ENCODE measurements around the gene GARIN5B. TPM values are rescaled to one million over a fixed set of nuclear protein-coding genes. Genes with fewer than 3 reads are reported as not detected.

GARIN5B gene
- total RNA-seq, 1 experiment from 2014 or later = not detected

DNA sequence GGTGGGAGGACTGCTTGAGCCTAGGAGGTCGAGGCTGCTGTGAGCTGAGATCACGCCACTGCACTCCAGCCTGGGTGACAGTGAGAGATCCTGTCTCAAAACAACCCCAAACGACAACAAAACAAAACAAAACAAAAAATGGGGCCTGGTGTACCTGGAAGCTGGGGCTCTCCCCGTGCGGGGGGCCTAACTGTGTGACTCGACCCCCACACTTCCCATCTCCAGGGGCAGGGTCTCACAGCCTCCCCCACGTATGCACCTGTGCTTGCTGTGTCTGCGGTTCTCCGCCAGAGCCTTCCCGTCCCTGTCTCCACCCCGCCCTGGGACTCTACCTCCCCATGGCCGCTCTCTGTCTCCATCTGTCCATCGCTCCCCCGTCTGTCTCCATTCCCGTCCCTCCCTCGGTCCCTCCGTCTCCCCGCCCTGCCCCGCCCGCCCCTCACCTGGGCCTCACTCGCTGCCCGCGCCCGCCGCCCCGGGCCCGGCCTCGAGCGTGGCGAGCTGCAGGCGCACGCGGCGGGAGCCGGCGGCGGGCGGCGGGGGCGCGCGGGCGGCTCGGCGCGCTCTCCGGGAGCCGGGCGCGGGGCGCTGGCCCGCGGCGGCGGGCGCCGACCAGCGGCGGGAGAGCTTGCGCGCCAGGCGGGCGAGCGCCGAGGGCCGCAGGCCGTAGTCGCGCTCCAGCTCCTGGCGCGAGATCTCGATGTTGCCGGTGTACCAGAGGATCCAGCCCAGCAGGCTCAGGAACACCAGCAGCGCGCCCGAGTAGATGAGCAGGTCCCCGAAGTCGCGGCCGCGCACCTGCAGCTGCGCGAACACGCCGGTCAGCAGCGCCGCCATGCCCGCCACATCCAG is 20.4 kb upstream of the GARIN5B start:
- Histone ChIP-seq H3K27me3 (no peaks in the 10 kb centered on the region), H3K9me3 (replicated peaks) (no peaks in the 10 kb centered on the region), H3K36me3 (peaks cover 23% of the 10 kb centered on the region), H3K4me3 (no peak overlapping the region), H3K4me1 (peaks cover 29% of the 10 kb centered on the region), H3K27ac (no peak overlapping the region)
- no peak for DNase-seq

DNA sequence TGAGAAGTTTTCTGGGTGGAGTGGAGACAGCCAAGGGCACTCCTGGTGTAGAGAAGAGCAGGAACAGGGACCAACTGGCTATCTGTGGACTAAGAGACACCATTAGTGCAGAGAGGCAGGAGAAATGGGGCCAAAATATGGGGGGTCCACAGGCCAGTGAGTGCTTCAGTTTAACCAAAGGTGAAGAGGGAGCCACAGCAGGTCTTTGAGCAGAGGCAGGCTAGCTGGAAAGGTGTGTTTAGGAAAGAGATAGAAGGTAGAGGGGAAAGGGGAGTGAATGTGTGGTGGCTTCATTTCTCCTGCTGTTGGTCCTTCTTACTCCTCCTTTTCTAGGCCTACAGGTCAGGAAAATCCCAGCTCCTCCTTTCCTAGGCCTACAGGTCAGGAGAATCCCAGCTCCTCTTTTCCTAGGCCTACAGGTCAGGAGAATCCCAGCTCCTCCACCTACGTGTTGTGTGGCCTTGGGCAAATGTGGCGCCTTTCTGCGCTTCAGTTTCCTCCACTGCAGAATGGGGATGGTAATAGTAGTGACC is 19.5 kb upstream of the GARIN5B start:
- Histone ChIP-seq H3K27me3 (no peaks in the 10 kb centered on the region), H3K9me3 (replicated peaks) (no peaks in the 10 kb centered on the region), H3K27ac (no peak overlapping the region), H3K4me3 (no peak overlapping the region), H3K36me3 (peaks cover 14% of the 10 kb centered on the region), H3K4me1 (peaks cover 26% of the 10 kb centered on the region)
- DNase-seq = no peak

DNA sequence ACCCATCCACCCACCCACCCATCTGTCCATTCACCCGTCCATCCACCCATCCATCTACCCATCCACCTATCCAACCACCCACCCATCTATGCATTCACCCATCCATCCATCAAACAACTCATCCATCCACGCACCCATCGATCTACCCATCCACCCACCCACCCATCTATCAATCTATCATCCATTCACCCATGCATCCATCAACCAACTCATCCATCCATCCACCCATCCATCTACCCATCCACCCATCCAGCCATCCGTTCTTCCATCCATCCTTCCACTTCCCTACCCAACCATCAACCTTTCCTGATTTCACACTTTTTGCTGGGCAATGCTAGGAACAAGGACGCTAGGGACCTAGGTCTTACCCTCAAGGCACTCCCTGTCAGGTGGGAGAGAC is 19.0 kb upstream of the GARIN5B start:
- Histone ChIP-seq H3K36me3 (peaks cover 8% of the 10 kb centered on the region), H3K4me3 (no peak overlapping the region), H3K27me3 (no peaks in the 10 kb centered on the region), H3K9me3 (replicated peaks) (no peaks in the 10 kb centered on the region), H3K27ac (no peak overlapping the region), H3K4me1 (peaks cover 23% of the 10 kb centered on the region)
- DNase-seq = no peak

DNA sequence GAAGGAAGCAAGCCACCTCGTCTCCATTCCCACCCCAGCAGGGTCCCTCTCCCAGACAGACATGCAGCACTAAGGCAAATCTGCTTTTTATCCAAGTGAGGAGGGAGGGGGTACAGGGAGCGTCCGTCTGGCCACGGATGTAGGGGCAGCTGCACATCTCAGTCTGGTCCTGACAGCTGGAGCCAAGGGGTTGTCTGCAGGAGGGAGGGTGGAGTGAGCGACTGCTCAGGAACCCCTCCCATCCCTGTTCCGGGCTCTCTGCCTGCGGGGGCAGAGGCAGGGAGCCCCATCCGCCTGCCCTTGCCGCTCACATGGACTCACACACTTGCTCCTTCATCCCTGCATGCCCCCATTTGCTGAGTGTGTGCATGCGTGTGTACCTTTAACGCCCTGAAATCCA is 16.1 kb upstream of the GARIN5B start:
- Histone ChIP-seq H3K4me1 (peaks cover 37% of the 10 kb centered on the region), H3K27ac (peak overlapping the region; percentile 76), H3K27me3 (no peaks in the 10 kb centered on the region), H3K4me3 (peak overlapping the region; percentile 11; the same call in 1 of the 2 replicates), H3K36me3 (no peaks in the 10 kb centered on the region), H3K9me3 (replicated peaks) (no peaks in the 10 kb centered on the region)
- peak; percentile 98 for DNase-seq

DNA sequence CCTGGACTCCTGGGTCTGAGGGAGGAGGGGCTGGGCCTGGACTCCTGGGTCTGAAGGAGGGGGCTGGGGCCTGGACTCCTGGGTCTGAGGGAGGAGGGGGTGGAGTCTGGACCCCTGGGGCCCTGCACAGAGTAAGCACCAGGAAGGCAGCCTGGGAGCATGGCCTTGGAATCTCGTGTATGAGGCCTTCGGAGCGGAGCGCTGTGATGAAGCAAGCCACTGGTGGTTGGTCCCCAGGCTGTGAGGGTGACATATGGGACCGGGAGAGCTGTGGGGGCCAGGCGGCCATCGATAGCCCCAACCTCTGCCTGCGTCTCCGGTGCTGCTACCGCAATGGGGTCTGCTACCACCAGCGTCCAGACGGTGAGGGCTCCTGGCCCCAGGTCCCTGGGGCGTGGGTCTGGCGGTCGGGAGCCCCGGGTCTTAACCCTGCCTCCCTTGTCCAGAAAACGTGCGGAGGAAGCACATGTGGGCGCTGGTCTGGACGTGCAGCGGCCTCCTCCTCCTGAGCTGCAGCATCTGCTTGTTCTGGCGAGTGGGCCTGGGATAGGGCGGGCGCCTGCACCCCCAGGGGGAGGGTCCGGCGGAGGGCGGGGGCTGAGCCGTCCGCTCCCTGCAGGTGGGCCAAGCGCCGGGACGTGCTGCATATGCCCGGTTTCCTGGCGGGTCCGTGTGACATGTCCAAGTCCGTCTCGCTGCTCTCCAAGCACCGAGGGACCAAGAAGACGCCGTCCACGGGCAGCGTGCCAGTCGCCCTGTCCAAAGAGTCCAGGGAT is 14.5 kb upstream of the GARIN5B start:
- DNase-seq = peak; percentile 55 to 58
- peak overlapping the region; percentile 66 for H3K27ac ChIP-seq
- H3K9me3 ChIP-seq (replicated peaks) = no peaks in the 10 kb centered on the region
- H3K4me1 ChIP-seq = peaks cover 48% of the 10 kb centered on the region
- no peaks in the 10 kb centered on the region for H3K36me3 ChIP-seq
- H3K27me3 ChIP-seq = no peaks in the 10 kb centered on the region
- H3K4me3 ChIP-seq = peak overlapping the region; percentile 61

DNA sequence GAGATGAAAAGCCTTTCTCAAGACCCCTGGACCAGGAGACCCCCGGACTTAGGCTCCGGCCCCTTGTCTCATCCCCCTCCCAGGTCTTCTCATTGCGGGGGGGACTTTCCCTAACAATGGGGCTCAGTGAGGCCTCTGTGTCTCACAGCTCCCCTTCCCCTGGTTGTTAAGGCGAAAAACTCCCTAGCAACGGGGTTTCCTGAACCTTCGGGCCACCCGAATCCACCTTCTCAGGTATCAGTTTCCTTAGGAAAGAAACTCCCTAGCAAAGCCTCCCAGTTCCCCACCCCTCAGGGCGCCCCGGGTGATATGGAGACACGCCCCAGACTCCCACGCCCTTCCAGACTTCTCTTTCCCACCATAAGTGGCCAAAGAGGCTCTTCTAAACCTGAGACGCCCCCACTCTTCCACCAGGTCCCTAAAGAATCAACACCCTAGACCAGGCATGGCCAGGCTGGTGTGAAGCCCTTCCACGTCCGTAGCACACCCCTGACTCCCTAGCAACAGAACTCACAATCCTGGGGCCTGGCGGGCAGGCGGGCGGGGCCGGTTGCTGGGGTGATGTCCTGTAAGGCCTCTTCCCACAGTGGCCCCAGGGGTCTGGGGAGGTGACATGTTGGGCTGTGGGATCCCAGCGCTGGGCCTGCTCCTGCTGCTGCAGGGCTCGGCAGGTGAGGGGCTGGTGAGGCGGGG is 13.3 kb upstream of the GARIN5B start, which contains the start of gene TMEM190:
TMEM190 (plus strand) TSS at position 586 of the 693 bp plus-strand sequence; CDS start at position 614, 28 bp downstream.
- Histone ChIP-seq H3K27me3 (no peaks in the 10 kb centered on the region), H3K4me3 (peak within 1 kb of the TSS; percentile 61), H3K27ac (peak within 1 kb of the TSS; percentile 66), H3K4me1 (peaks cover 58% of the 10 kb centered on the region), H3K9me3 (replicated peaks) (no peaks in the 10 kb centered on the region), H3K36me3 (no peaks in the 10 kb centered on the region)
- no peak for DNase-seq

DNA sequence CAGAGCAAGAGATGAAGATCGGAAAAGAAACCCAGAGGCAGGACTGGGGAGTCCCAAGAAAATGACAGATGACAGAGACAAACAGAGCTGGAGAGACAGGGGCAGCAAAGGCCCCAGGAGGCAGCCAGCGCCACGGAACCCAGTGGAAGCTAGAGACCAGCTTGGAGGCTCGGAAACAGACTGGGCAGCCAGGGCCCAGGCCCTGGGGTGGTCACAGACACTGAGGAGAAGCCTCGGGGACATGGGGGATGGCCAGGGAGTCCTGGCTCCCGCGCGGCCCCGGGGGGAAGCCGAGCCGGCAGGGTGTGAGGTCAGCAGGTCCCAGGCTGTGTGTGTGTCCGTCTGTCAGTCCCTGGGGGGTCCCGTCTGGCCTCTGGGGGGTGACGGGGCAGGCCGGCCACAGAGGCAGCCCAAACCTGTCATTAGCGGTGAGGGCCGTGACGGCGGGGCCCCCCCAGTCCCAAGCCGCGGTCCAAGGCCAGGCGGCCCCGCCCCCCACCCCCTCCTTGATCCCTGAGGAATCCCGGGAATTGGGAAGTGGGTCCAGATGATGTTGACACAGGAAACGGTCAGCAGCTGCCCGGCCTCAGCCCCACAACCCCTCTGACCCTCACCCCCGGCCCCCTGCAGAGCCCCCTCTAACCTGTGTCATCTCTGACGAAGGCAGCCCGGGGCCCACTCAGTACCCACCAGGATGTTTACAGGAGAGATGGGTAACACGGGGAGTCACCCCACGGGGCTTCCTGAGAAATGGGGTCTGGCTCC is 11.1 kb upstream of the GARIN5B start:
- Histone ChIP-seq H3K9me3 (replicated peaks) (no peaks in the 10 kb centered on the region), H3K4me1 (peaks cover 57% of the 10 kb centered on the region), H3K27me3 (no peaks in the 10 kb centered on the region), H3K36me3 (no peaks in the 10 kb centered on the region), H3K4me3 (peak overlapping the region; percentile 36), H3K27ac (peak overlapping the region; percentile 83)
- DNase-seq = peak; percentile 70 to 82

DNA sequence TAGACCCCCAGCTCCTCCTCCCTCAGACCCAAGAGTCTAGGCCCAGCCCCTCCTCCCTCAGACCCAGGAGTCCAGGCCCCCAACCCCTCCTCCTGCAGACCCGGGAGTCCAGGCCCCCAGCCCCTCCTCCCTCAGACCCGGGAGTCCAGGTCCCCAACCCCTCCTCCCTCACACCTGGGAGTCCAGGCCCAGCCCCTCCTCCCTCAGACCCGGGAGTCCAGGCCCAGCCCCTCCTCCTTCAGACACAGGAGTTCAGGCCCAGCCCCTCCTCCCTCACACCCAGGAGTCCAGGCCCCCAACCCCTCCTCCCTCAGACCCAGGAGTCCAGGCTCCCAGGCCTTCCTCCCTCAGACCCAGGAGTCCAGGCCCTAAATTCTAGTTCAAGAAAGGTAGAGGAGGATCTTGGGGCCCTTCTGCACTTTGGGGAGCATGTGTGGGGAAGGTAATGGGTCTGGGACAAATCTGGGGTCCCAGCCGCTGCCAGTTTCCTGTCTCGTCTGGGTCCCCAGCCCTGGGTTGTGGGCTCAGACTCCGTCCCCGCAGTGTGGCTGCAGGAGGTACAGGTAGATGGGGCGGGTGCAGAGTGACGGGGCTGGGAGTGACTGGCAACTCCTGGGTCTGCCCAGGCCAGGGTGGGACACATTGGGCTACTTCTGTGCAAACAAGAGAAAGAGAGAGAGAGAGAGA is 10.4 kb upstream of the GARIN5B start:
- H3K4me3 ChIP-seq = peak overlapping the region; percentile 36; the same call in 1 of the 2 replicates
- peak overlapping the region; percentile 83 for H3K27ac ChIP-seq
- H3K9me3 ChIP-seq (replicated peaks) = no peaks in the 10 kb centered on the region
- H3K27me3 ChIP-seq = no peaks in the 10 kb centered on the region
- H3K36me3 ChIP-seq = no peaks in the 10 kb centered on the region
- peaks cover 51% of the 10 kb centered on the region for H3K4me1 ChIP-seq
- DNase-seq = no peak

DNA sequence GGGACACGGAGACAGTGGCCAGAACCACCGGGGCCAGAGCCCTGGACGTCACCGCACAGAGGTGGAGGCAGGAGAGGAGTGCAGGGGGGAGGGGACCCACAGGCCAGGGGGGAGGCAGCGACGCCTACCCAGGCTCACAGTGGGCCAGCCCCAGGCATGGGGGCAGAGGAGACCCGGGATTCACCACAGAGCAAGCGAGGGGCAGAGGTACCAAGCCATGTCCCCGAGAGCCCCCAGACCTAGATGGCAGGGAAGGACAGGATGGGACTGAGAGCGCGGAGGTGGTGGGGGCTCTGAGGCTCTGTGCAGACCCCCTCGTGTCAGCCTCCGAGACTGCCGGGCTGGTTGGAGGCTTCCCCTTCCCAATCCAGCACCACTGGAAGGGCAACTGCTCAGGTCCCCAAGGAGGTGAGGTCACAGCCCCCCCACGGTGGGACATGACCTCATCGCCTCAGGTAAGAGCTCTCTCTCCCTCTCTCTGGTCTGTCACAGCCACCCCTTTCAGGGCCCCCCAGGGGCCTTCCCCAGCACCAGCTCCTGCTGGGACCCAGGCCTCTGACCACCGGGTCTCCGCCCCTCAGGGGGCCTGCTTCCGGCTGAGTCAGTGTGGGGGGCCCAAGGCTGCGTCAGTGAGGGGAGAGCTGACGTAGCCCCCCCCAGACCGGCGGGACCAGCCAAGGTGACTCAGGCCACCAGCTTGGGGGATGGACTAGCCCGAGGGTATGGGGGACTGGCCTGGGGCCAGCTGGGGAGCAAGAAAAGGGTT is 9.4 kb upstream of the GARIN5B start:
- no peaks in the 10 kb centered on the region for H3K9me3 ChIP-seq (replicated peaks)
- no peak overlapping the region for H3K4me3 ChIP-seq
- no peaks in the 10 kb centered on the region for H3K36me3 ChIP-seq
- DNase-seq = peak; percentile 64 to 82
- no peaks in the 10 kb centered on the region for H3K27me3 ChIP-seq
- peaks cover 46% of the 10 kb centered on the region for H3K4me1 ChIP-seq
- peak overlapping the region; percentile 41 for H3K27ac ChIP-seq

DNA sequence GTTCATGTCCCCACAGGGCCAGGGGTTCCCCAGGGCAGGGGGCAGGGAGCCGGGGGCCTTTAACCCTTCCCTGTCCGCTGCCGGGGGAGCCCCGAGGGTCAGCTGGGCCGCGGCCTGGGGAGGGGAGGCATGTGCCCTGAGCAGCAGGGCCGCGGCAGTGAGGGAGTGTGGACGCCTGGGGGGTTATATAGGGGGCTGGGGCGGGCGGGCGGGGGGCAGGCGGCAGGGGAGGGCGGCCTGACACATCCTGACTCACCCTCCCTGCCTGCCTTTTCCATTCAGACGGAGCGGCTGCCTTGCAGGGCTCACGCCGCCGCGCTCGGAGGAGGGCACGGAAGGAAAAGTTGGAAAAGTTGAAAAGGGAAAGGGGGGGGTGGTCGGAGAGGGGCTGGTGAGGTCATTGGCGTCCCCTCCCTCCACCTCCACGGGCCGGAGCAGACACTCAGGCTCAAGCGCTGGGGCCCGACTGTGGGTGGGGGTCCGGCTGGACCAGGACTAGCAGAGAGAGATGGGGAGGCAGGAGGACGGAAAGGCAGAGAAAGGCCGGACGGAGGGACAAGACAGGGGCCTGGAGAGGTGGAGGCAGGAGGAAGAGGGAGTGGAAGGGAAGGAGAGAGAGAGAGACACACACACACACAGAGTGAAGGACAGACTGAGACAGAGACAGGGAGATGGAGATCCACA is 7.4 kb upstream of the GARIN5B start, which contains the start of gene IL11:
IL11 (minus strand) TSS at position 159 of the 684 bp plus-strand sequence; CDS start at position 6, 153 bp downstream.
- Histone ChIP-seq H3K4me3 (peak within 1 kb of the TSS; percentile 76), H3K27ac (peak within 1 kb of the TSS; percentile 46), H3K27me3 (no peaks in the 10 kb centered on the region), H3K4me1 (peaks cover 31% of the 10 kb centered on the region), H3K9me3 (replicated peaks) (no peaks in the 10 kb centered on the region), H3K36me3 (no peaks in the 10 kb centered on the region)
- peak; percentile 44 to 55 for DNase-seq

DNA sequence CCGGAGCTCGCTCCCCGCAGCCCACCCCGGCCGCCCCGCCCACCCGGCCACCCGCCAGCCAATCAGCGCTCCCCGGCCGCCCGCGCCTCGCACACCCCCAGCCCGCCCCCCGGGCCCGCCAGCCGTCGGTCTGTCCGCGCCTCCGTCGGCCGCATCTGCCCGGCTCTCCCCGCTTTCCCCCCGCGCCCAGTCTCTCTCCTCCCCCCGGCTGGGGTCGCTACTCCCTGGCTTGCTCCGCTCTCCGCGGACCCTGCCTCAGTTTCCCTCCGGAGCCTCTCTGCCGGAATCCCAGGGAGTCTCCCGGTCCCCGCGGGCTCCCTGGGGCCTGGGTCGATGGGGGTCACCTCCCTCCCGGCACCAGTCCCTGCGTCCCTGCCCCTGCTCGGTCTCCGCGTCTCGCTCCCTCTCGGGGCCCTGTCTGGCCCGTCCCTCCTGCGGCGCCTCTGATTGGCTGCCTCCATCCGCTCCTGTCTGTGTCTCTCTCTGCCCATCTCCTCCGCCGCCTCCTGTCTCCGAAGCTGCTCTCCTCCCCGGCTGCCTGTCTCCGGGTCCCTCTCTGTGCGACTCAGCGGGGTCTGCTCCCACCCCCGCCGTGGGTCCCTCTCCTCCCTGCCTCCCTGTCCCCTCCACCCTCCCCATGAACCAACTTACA is 6.7 kb upstream of the GARIN5B start:
- Histone ChIP-seq H3K4me3 (peak overlapping the region; percentile 76), H3K27ac (peak overlapping the region; percentile 29), H3K9me3 (replicated peaks) (no peaks in the 10 kb centered on the region), H3K27me3 (no peaks in the 10 kb centered on the region), H3K4me1 (peaks cover 29% of the 10 kb centered on the region), H3K36me3 (no peaks in the 10 kb centered on the region)
- DNase-seq = peak; percentile 87 to 89

Measured in SJCRH30 (cell line).